CD14-positive monocyte (primary cell): ENCODE data around the gene OSCP1. TPM values are rescaled to one million over a fixed set of nuclear protein-coding genes. Genes with fewer than 3 reads are reported as not detected.

Experiments
- DNase-seq, 3 donors: peaks; one replicate each; pipeline ENCODE4 v3.0.0-alpha.2; 2011 to 2022
- H2AFZ ChIP-seq: 2 replicates; pipeline ENCODE4 v1.6.0; 2012; ENCODE audit warnings: mild to moderate bottlenecking, low read depth, low read length, inconsistent platforms; ENCODE audit not compliant: insufficient read depth, poor library complexity, severe bottlenecking
- H3K27ac ChIP-seq, 2 donors: 1 replicate in 1 of 2; 2 replicates in 1 of 2; pipeline ENCODE4 v1.5.1; 2012 to 2013; ENCODE audit warnings: low read length in 2 of 2, control low read depth in 1 of 2, inconsistent platforms in 1 of 2, low read depth in 1 of 2, mild to moderate bottlenecking in 1 of 2
- H3K27me3 ChIP-seq, 2 donors: one replicate each; pipeline versions ENCODE4 v1.6.0 to v1.6.1; 2011 to 2013; ENCODE audit warnings: low read length in 2 of 2; ENCODE audit not compliant: control insufficient read depth in 2 of 2, insufficient read depth in 2 of 2
- H3K36me3 ChIP-seq, 2 donors: replicated peaks in 1 of 2; 1 replicate in 1 of 2; 2 replicates in 1 of 2; pipeline versions ENCODE4 v1.5.1 to v1.6.1; 2012 to 2013; ENCODE audit warnings: low read length in 2 of 2, control low read depth in 1 of 2, inconsistent platforms in 1 of 2, mild to moderate bottlenecking in 1 of 2; ENCODE audit not compliant: insufficient read depth in 2 of 2, control insufficient read depth in 1 of 2
- H3K4me1 ChIP-seq, 2 donors: 1 replicate in 1 of 2; 2 replicates in 1 of 2; pipeline versions ENCODE4 v1.5.1 to v1.6.1; 2012 to 2013; ENCODE audit warnings: low read length in 2 of 2, control low read depth in 1 of 2, inconsistent platforms in 1 of 2, mild to moderate bottlenecking in 1 of 2, moderate library complexity in 1 of 2; ENCODE audit not compliant: insufficient read depth in 2 of 2, control insufficient read depth in 1 of 2
- H3K4me2 ChIP-seq: replicated peaks from 2 replicates; pipeline ENCODE3; 2012; ENCODE audit warnings: low read length, moderate library complexity, mild to moderate bottlenecking; ENCODE audit not compliant: poor library complexity, severe bottlenecking; ENCODE audit errors: extremely low read depth
- H3K4me3 ChIP-seq, 3 experiments: fragments of 200-600 bp in 1 of 3; sonication (generic) in 1 of 3; replicated peaks in 1 of 3; 1 replicate in 2 of 3; 2 replicates in 1 of 3; pipeline ENCODE4 v1.5.1; 2011 to 2013; ENCODE audit warnings: low read length in 3 of 3, mild to moderate bottlenecking in 3 of 3, control low read depth in 2 of 3, low read depth in 2 of 3, inconsistent platforms in 1 of 3, moderate library complexity in 1 of 3
- H3K79me2 ChIP-seq: 2 replicates; pipeline ENCODE4 v1.6.0; 2012; ENCODE audit warnings: mild to moderate bottlenecking, control low read depth, inconsistent platforms, low read length, moderate library complexity; ENCODE audit not compliant: insufficient read depth
- H3K9ac ChIP-seq: 2 replicates; pipeline ENCODE4 v1.6.0; 2017; ENCODE audit warnings: low read length, mild to moderate bottlenecking; ENCODE audit not compliant: insufficient read depth, poor library complexity, severe bottlenecking
- H3K9me3 ChIP-seq, 2 donors: replicated peaks in 1 of 2; 1 replicate in 1 of 2; 2 replicates in 1 of 2; pipeline versions ENCODE4 v1.5.1 to v1.6.1; 2012 to 2013; ENCODE audit warnings: low read length in 2 of 2, control low read depth in 1 of 2; ENCODE audit not compliant: control insufficient read depth in 1 of 2, insufficient read depth in 1 of 2
- H4K20me1 ChIP-seq: 2 replicates; pipeline ENCODE4 v1.6.0; 2012; ENCODE audit warnings: mild to moderate bottlenecking, low read length, control low read depth, moderate library complexity; ENCODE audit not compliant: insufficient read depth
- H3K27ac Mint-ChIP-seq, 7 donors: one replicate each; pipeline ENCODE4 v1.8.0; 2020; ENCODE audit warnings: mild to moderate bottlenecking in 7 of 7, mixed read lengths in 7 of 7, moderate library complexity in 6 of 7, inconsistent platforms in 2 of 7
- H3K27me3 Mint-ChIP-seq, 3 donors: one replicate each; pipeline ENCODE4 v1.8.0; 2021 to 2022; ENCODE audit warnings: low read depth in 3 of 3, mild to moderate bottlenecking in 3 of 3, mixed read lengths in 3 of 3, moderate library complexity in 3 of 3, inconsistent platforms in 1 of 3
- H3K36me3 Mint-ChIP-seq, 2 donors: one replicate each; pipeline ENCODE4 v1.8.0; 2020; ENCODE audit warnings: mixed read lengths in 2 of 2, inconsistent platforms in 1 of 2, mild to moderate bottlenecking in 1 of 2
- H3K4me1 Mint-ChIP-seq: one replicate; pipeline ENCODE4 v1.8.0; 2020; ENCODE audit warnings: mild to moderate bottlenecking, mixed read lengths
- H3K4me3 Mint-ChIP-seq, 2 donors: one replicate each; pipeline ENCODE4 v1.8.0; 2020; ENCODE audit warnings: mild to moderate bottlenecking in 2 of 2, mixed read lengths in 2 of 2, moderate library complexity in 1 of 2
- H3K9me3 Mint-ChIP-seq, 7 donors: one replicate each; pipeline ENCODE4 v1.8.0; 2020 to 2022; ENCODE audit warnings: mixed read lengths in 7 of 7, mild to moderate bottlenecking in 6 of 7, moderate library complexity in 6 of 7, inconsistent platforms in 2 of 7
- CTCF ChIP-seq: fragments of 200-600 bp; IDR thresholded peaks from one replicate; pipeline ENCODE4 v1.8.0; 2022; ENCODE audit warnings: antibody characterized with exemption, mild to moderate bottlenecking
- WGBS: methylation state at CpG from one replicate; pipeline ENCODE4 v1.1.5; 2013; ENCODE audit warnings: missing lambda C conversion rate; ENCODE audit not compliant: insufficient coverage; 5-methylcytosine and 5-hydroxymethylcytosine counted together
- intact Hi-C, 2 donors: fragments of 100-400 bp; cut with micrococcal nuclease; formaldehyde crosslinking; loops; one replicate each; pipeline versions ENCODE4 v1.15.0 to v1.15.1; 2023
- polyA plus RNA-seq, 3 donors: library from polyadenylated mRNA; depleted of rRNA in 1 of 3; unstranded in 2 of 3; stranded (reverse) in 1 of 3; fragments of 300-500 nt in 2 of 3; fragments of >200 nt in 1 of 3; fragmentation: Illumina TruSeq in 2 of 3; gene quantifications; 1 replicate in 2 of 3; 2 replicates in 1 of 3; pipeline ENCODE4 v1.2.3, GENCODE V29; 2012 to 2021

Gene OSCP1
- polyA plus RNA-seq, 3 donors = 0.12 to 0.82 TPM; not detected in 1

DNA sequence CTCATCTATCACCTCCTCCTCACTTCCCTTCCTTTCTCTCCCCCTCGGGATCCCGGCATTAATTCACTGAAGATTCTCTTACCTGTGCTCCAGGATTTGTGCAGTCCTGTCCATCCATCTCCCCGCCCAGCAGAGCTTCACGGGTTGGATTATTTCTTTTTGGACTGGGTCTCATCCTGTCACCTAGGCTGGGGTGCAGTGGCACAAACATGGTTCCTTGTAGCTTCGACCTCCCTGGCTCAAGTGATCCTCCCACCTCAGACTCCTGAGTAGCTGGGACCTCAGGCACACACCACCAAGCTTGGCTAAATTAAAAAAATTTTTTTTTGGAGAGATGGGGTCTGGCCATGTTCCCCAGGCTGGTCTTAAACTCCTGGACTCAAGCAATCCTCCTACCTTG is 44.7 kb upstream of the OSCP1 start:
- H3K27me3 Mint-ChIP-seq = peaks cover 3 to 8% (median 6%) of the 10 kb centered on the region in 3 donors
- no peaks in the 10 kb centered on the region for H3K9me3 ChIP-seq
- H3K27me3 ChIP-seq = no peaks in the 10 kb centered on the region
- peaks cover 9% of the 10 kb centered on the region for H3K4me1 Mint-ChIP-seq
- intact Hi-C loops = no loop called here
- 91% methylated on average over 4 of the region's 5 CpGs for WGBS
- H4K20me1 ChIP-seq = no peaks in the 10 kb centered on the region
- H3K27ac ChIP-seq = no peak overlapping the region
- no peak overlapping the region for H3K4me2 ChIP-seq
- H3K9me3 Mint-ChIP-seq = no peaks in the 10 kb centered on the region
- no peaks in the 10 kb centered on the region for H3K4me1 ChIP-seq
- no peaks in the 10 kb centered on the region for H3K36me3 ChIP-seq
- H3K79me2 ChIP-seq = no peaks in the 10 kb centered on the region
- no peak overlapping the region for H3K9ac ChIP-seq
- peak overlapping the region in 1 of 7 donors; percentile 33 for H3K27ac Mint-ChIP-seq
- H3K4me3 ChIP-seq = no peak overlapping the region
- H2AFZ ChIP-seq = no peak overlapping the region
- no peak for DNase-seq
- H3K4me3 Mint-ChIP-seq = no peak overlapping the region
- no peaks in the 10 kb centered on the region for H3K36me3 Mint-ChIP-seq
- no peak for TF ChIP-seq CTCF

- peaks cover 18% of the 10 kb centered on the region for H3K4me1 Mint-ChIP-seq
Observed at GRCh38 chr1:36493524-36493923, 43.3 kb upstream of the OSCP1 start.

More at GRCh38 chr1:36493524-36493923, 43.3 kb upstream of the OSCP1 start:
- Histone ChIP-seq H2AFZ (no peak overlapping the region), H3K79me2 (no peaks in the 10 kb centered on the region), H3K9ac (no peak overlapping the region), H3K4me3 (no peak overlapping the region), H3K27me3 (no peaks in the 10 kb centered on the region), H3K36me3 (no peaks in the 10 kb centered on the region), H4K20me1 (no peaks in the 10 kb centered on the region), H3K27ac (no peak overlapping the region), H3K4me1 (peaks cover 7 to 10% of the 10 kb centered on the region in 2 donors), H3K9me3 (no peaks in the 10 kb centered on the region), H3K4me2 (no peak overlapping the region)
- Mint-ChIP-seq H3K27ac (no peak overlapping the region), H3K9me3 (peaks cover 0 to 1% (median 0%) of the 10 kb centered on the region in 7 donors), H3K27me3 (peaks cover 0 to 6% (median 6%) of the 10 kb centered on the region in 3 donors), H3K4me3 (no peak overlapping the region), H3K36me3 (no peaks in the 10 kb centered on the region)
- 96% methylated on average over 9 of the region's 9 CpGs for WGBS
- DNase-seq = no peak
- intact Hi-C loops = no loop called here
- TF ChIP-seq CTCF = no peak
